Stimulated activated CD8-positive, alpha-beta memory T cell treated with anti-CD3 and anti-CD28 coated beads, Interleukin-15, amount 100 ng/mL, for 4 hours (primary cell): ENCODE data around the gene SLC9A9.
A peak's percentile ranks its signal among the peaks of the same experiment; 100 is the strongest.
"Not testable (repeated sequence)": the region's sequence is repeated elsewhere in the genome, so short reads cannot be mapped to it uniquely, and the experiment has no call there.

ENCODE experiments used
- DNase-seq, 2 donors: peaks; one replicate each; pipeline ENCODE4 v3.0.0-alpha.2; 2020; ENCODE audit warnings: low read depth in 2 of 2

The SLC9A9 gene

GRCh38 chr3:143847787-143848631, at the start of gene SLC9A9:
SLC9A9 (minus strand) TSS chr3:143848468; CDS start chr3:143848322, 146 bp downstream.
- peak in 1 of 2 donors; percentile 1 for DNase-seq

GRCh38 chr3:143897576-143898295, 49.5 kb upstream of the SLC9A9 start:
- DNase-seq, result no peak

GRCh38 chr3:143896486-143896885, 48.2 kb upstream of the SLC9A9 start:
- DNase-seq, result no peak

DNA sequence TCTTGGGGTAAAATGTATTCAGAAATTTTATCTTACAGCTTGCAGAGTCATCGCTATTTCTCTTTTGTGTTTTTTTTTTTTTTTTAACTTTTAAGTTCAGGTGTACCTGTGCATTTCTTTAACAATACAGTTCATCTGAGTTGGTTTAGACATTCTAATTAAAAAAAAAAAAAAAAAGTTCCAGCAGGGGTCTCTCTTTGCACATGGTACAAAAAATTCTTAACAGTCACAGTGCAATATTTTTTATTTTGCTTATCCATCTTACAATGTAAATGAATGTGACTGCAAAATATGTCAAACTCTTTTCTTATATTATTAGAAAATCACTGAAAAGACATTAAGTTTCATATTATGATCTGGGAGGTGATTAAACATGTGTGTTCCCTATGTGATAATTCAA, 47.5 kb upstream of the SLC9A9 start:
- DNase-seq, result no peak

DNA sequence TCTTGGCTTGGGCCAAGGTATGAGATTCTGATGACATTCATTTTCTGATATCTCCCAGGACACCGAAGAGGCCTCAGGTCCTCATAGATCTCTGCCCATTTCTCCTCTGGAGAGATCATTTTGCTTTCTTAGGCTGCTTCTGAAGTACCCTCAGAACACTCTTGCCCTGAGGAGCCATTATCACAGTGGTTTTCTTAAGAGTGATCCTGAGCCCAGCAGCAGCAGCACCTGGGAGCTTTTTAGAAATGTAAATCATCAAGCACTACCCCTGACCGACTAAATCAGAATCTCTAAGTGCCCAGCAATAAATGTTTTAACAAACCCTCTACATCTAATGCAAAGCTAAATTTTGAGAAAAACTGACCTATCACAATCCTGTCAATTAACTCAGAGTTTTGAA, 40.6 kb upstream of the SLC9A9 start:
- DNase-seq, result no peak

GRCh38 chr3:143888166-143888565, 39.9 kb upstream of the SLC9A9 start:
- DNase-seq, result no peak

DNA sequence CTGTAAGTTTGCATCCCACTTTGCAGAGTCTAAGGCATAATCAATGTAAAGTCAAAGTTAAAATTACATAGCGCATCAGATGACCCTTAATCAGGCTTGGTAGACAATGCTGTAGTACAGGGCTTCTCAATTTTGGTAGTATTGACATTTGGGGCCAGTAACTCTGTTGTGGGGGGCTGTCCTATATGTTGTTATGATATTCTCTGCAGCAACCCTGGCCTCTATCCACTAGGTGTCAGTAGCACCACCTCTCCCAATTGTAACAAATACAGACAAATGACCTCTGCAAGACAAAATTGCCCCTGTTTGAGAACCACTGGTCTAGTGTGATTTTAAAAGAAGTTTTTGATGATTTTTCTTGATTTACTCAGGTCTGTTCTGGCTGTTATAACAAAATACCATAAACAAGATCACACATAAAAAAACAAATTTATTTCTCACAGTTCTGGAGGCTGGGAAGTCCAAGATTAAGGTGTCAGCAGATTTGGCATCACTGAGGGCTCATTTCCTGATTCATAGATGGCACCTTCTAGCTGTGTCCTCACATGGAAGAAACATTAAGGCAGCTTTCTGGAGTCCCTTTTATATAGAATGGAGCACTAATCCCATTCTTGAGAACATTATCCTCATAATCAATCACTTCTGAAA, 37.6 kb upstream of the SLC9A9 start:
- no peak for DNase-seq

- DNase-seq, result no peak
Observed at GRCh38 chr3:143884861-143885260, 36.6 kb upstream of the SLC9A9 start.

DNA sequence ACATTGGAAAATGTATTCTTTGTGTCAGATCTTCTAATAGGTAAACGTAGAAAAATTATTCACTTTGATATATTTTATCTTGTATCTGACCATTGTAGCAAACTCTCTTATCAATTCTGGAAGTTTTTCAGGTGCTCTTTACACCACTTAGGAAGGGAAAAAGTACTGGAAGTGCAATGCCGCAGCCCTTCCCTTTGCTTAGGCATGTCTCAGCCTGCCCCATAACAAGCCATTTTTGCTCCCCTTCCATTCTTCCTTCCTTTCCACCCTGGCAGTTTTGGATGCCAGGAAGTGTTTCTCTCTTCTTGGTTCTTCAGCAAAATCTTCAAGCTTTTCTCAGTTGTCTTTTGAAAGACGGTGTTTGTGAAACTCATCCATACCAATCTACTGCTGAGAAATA, 34.9 kb upstream of the SLC9A9 start:
- DNase-seq, result no peak

GRCh38 chr3:143881095-143881494, 32.8 kb upstream of the SLC9A9 start:
- no peak for DNase-seq

DNA sequence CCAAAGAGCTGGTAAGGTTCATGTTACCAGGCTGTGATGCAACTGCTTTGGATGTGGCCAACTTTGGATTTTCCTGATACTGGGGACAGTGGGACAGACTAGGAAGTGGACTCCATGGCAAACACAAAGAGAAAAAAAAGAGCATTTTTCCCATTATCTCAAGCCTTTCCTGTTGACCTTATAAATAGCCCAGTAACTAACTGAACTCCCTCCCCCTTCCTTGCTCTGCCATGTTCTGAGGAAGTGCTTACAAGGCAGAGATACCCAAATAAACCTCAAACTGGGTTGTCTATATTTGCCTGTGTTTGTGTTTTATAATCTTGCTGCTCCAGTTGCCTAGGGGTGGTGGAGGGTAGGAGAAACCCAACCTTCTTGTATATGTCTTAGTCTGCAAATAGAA, 27.3 kb upstream of the SLC9A9 start:
- no peak for DNase-seq

GRCh38 chr3:143873553-143873952, 25.3 kb upstream of the SLC9A9 start:
- DNase-seq, result not testable (repeated sequence)

DNA sequence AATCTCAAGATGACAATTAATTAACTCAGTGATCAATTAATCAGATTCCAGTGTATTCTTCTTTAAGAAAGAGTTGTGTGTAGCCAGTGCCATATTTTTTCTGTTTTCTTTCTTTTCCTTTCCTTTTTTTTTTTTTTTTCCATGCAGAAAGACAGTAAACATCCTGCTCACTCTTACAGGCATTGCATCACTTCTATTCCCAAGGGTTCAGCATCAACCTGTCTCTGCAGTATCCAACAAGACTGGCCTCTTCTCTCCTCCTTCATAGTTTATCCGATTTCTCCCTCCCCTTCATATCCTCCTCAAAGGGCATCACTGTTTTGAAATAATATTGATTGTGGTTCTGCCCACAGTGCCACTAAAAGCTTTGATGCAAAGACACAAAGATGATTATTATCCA, 17.0 kb upstream of the SLC9A9 start:
- DNase-seq, result no peak

- no peak for DNase-seq
Observed at GRCh38 chr3:143859465-143860203, 11.4 kb upstream of the SLC9A9 start.

DNA sequence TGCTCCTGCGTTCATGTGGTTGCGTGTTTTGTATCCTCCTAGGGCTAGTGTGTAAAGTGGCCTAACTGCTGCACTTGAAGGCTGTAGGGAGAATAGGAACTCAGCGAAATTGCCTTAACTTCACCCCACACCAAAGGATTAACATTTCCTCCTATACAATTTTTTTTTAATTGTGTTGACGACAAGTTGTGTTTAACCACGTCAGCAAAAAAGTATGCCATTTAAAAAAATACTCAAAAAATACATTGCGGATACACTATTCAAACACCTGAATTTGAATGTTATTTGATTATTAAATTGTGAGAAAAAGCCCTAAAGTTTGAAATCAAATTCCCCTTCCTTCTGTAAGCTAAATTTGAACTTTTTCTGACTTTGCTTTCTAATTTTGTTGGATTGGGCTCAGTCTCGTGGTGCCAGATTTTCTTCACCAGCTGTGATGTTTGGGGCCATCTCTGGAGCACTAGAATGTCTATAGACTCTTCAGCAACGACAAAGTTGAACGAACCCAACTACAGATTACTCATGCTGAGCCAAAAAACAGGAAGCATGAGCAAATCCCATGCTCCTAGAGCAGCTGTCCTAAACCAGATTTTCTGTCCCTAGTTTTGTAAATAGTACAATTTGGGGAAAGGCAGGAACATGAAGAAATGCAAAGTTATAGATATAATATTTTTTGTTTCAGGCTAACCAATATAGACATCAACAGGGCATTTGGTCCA, 8.1 kb upstream of the SLC9A9 start:
- no peak for DNase-seq

DNA sequence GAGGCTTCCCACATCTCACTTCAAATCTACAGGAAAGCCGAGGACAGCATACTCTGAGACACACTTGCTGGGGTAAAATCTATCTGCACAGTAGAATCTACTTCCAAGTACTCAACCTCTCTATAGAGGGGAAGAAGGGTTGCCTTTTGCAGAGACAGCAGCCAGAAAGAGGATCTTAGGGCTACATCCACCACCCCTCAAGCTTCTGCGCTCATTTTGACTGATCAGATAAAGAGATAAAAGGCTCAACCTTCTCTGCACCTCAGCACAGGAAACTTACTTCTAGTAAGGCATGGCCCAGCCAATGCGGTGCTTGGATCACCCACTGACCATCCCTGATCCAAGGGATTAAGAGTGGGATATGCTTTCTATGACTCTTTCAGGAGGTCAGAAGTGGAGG, 6.9 kb upstream of the SLC9A9 start:
- DNase-seq, result no peak

- no peak for DNase-seq
Observed at GRCh38 chr3:143851331-143852017, 3.2 kb upstream of the SLC9A9 start.

GRCh38 chr3:143850877-143851276, 2.6 kb upstream of the SLC9A9 start:
- no peak for DNase-seq

- no peak for DNase-seq
Observed at GRCh38 chr3:143849854-143850549, 1.7 kb upstream of the SLC9A9 start.

GRCh38 chr3:143848704-143849103, 436 bp upstream of the SLC9A9 start:
- DNase-seq, result no peak
